HUES48 (cell line): ENCODE data around the gene RNF41.
A peak's percentile ranks its signal among the peaks of the same experiment; 100 is the strongest.

Experiments
- H3K27ac ChIP-seq: one replicate; pipeline ENCODE4 v1.7.0; 2013; ENCODE audit warnings: low read depth, low read length, inconsistent platforms
- H3K27me3 ChIP-seq: 2 replicates; pipeline ENCODE4 v1.6.1; 2013; ENCODE audit warnings: mild to moderate bottlenecking, low read length; ENCODE audit not compliant: control insufficient read depth, insufficient read depth
- H3K36me3 ChIP-seq: 2 replicates; pipeline ENCODE4 v1.6.1; 2013; ENCODE audit warnings: low read length; ENCODE audit not compliant: control insufficient read depth, insufficient read depth
- H3K4me1 ChIP-seq: 2 replicates; pipeline ENCODE4 v1.6.1; 2013; ENCODE audit warnings: mild to moderate bottlenecking, low read length; ENCODE audit not compliant: control insufficient read depth, insufficient read depth
- H3K4me3 ChIP-seq: 2 replicates; pipeline ENCODE4 v1.5.1; 2013; ENCODE audit warnings: mild to moderate bottlenecking, low read depth, low read length
- H3K9ac ChIP-seq: 2 replicates; pipeline ENCODE4 v1.6.1; 2013; ENCODE audit warnings: mild to moderate bottlenecking, low read depth, low read length, moderate library complexity
- H3K9me3 ChIP-seq: 2 replicates; pipeline ENCODE4 v1.6.1; 2013; ENCODE audit warnings: low read length; ENCODE audit not compliant: control insufficient read depth, insufficient read depth

RNF41 gene

DNA sequence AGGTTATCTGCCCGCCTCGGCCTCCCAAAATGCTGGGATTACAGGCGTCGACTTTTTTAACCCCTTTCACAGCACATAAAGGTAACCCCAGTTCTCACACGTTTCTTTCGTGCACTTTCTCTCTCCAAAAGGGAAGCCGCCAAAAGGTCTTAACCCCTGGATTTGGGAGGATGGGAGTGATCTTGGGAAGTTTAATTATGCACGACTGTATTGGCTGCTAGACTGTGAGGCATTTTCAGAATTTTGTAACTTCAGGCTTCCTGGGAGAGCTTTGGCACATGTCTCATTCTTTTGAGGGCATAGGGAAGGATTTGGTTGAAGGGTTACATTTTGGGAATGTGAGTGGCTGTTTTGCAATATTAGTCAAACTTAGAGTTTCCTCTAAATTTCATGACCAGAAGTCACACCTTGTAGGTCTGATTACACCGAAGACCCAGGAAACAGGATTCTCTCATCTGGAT is 31.0 kb downstream of the RNF41 start:
- Histone ChIP-seq H3K27me3 (no peaks in the 10 kb centered on the region), H3K4me3 (peak overlapping the region; percentile 99), H3K36me3 (peaks cover 15% of the 10 kb centered on the region), H3K27ac (no peak overlapping the region), H3K9me3 (no peaks in the 10 kb centered on the region), H3K4me1 (peaks cover 14% of the 10 kb centered on the region), H3K9ac (peak overlapping the region; percentile 19; the same call in 1 of the 2 replicates)

DNA sequence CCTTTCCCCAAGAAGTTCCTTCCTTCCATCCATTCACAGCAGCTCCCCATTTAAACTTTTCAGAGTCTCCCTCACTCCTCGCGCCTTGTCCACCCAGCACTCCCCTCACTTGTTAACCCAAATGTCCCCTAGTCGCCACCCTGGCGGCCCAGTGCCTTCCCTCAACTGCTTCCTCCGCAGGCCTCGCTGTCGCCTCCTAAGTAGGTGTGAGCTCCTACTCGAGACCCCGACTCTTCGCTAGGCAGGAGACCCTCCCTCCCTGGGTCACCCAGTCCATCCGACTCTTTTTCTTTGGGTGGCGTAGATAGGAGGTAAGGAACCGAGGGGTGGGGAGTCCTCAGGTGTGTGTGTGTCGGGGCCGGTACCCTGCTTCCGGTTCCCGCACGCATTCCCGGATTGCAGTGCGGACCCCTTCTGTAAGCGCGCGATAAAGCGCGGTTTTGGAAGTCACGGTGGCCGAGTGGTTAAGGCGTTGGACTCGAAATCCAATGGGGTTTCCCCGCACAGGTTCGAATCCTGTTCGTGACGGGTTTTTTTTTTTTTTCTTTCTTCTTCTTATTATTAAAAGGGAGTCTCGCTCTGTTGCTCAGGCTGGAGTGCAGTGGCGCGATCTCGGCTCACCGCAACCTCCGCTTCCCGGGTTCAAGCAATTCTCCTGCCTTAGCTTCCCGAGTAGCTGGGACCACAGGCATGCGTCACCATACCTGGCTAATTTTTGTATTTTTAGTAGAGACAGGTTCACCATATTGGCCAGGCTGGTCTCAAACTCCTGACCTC is 31.6 kb downstream of the RNF41 start:
- H3K27ac ChIP-seq, result peak overlapping the region; percentile 88
- peak overlapping the region; percentile 85 for H3K9ac ChIP-seq
- peaks cover 20% of the 10 kb centered on the region for H3K36me3 ChIP-seq
- no peaks in the 10 kb centered on the region for H3K9me3 ChIP-seq
- H3K27me3 ChIP-seq, result no peaks in the 10 kb centered on the region
- H3K4me3 ChIP-seq, result peak overlapping the region; percentile 99
- H3K4me1 ChIP-seq, result peaks cover 14% of the 10 kb centered on the region

- peak within 1 kb of the TSS; percentile 97 for H3K27ac ChIP-seq
- peaks cover 14% of the 10 kb centered on the region for H3K4me1 ChIP-seq
- H3K9ac ChIP-seq, result peak within 1 kb of the TSS; percentile 89
- no peaks in the 10 kb centered on the region for H3K27me3 ChIP-seq
- peak within 1 kb of the TSS; percentile 99 for H3K4me3 ChIP-seq
- peaks cover 28% of the 10 kb centered on the region for H3K36me3 ChIP-seq
- H3K9me3 ChIP-seq, result no peaks in the 10 kb centered on the region
These were observed 32.4 kb downstream of the RNF41 start, which contains the start of gene SMARCC2 for GRCh38 chr12:56189099-56189917. SMARCC2 (minus strand) TSS chr12:56189483; CDS start chr12:56189461, 22 bp downstream.

GRCh38 chr12:56188778-56189098 is 33.0 kb downstream of the RNF41 start:
- Histone ChIP-seq H3K27me3 (no peaks in the 10 kb centered on the region), H3K9me3 (no peaks in the 10 kb centered on the region), H3K36me3 (peaks cover 34% of the 10 kb centered on the region), H3K27ac (peak overlapping the region; percentile 97), H3K9ac (peak overlapping the region; percentile 89), H3K4me1 (peaks cover 14% of the 10 kb centered on the region), H3K4me3 (peak overlapping the region; percentile 86)

DNA sequence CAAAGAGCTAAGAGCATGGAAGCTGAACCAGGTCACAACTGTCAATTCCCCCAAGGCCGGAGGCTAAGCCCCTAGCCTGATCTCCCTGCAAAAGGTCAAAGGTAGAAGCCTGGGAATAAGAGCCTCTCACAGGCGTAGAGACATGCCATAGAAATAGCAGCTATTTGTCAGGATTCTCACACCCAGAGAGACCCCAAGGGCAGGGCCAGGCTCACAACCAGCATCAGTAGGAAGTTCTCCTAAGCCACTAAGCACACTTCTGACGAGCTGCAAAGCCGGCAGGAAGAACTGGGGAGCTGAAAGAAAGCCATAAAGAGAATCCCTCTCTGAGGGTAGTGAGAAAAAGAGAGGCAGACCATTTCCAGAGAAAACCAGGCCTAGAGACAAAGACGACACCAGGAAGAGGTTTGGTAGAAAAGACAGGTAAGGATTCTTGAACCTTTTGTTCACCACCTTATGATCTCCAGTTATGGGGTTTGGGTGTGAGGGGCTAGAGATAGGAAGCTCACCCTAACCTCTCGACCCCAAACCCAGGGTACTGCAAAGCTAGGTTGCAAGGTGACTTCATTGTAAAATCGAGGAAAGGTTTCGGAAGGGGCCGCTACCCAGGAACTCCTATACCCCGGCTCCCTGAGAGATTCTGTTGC is 33.5 kb downstream of the RNF41 start:
- no peaks in the 10 kb centered on the region for H3K9me3 ChIP-seq
- peak overlapping the region; percentile 89 for H3K9ac ChIP-seq
- peak overlapping the region; percentile 97 for H3K27ac ChIP-seq
- H3K36me3 ChIP-seq, result peaks cover 39% of the 10 kb centered on the region
- H3K4me1 ChIP-seq, result peaks cover 14% of the 10 kb centered on the region
- peak overlapping the region; percentile 86 for H3K4me3 ChIP-seq
- H3K27me3 ChIP-seq, result no peaks in the 10 kb centered on the region

- Histone ChIP-seq H3K36me3 (peaks cover 48% of the 10 kb centered on the region), H3K27ac (no peak overlapping the region), H3K9ac (no peak overlapping the region), H3K9me3 (no peaks in the 10 kb centered on the region), H3K27me3 (no peaks in the 10 kb centered on the region), H3K4me3 (no peak overlapping the region), H3K4me1 (peaks cover 14% of the 10 kb centered on the region)
These were observed 34.8 kb downstream of the RNF41 start for GRCh38 chr12:56186957-56187356.

DNA sequence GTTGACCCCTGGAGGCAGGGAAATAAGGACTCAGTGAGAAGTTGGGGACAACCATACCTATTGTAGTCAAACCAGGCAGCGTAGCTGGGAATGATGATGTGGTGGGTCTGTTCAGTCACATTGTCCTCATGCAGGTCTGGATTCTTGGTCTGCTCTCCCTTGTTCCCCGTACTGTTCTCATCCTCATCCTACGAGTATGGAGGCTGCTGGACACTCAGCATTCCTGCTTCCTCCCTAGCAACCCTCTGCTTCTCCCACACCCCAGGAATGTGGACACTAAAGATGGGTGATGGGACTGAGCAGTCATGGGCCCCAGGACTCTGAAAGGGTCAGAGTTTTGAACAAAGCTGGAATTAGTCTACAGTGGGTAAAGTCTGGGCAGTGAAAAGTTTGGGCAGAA is 43.4 kb downstream of the RNF41 start:
- no peaks in the 10 kb centered on the region for H3K9me3 ChIP-seq
- no peaks in the 10 kb centered on the region for H3K4me1 ChIP-seq
- H3K36me3 ChIP-seq, result peaks cover 84% of the 10 kb centered on the region
- no peak overlapping the region for H3K9ac ChIP-seq
- no peak overlapping the region for H3K4me3 ChIP-seq
- H3K27me3 ChIP-seq, result no peaks in the 10 kb centered on the region
- H3K27ac ChIP-seq, result no peak overlapping the region

- Histone ChIP-seq H3K36me3 (peaks cover 92% of the 10 kb centered on the region), H3K27me3 (no peaks in the 10 kb centered on the region), H3K9ac (no peak overlapping the region), H3K27ac (no peak overlapping the region), H3K4me3 (no peak overlapping the region), H3K9me3 (no peaks in the 10 kb centered on the region), H3K4me1 (no peaks in the 10 kb centered on the region)
These were observed 48.9 kb downstream of the RNF41 start for GRCh38 chr12:56172839-56173238.

- Histone ChIP-seq H3K36me3 (peaks cover 97% of the 10 kb centered on the region), H3K9ac (no peak overlapping the region), H3K27me3 (no peaks in the 10 kb centered on the region), H3K27ac (no peak overlapping the region), H3K4me1 (no peaks in the 10 kb centered on the region), H3K9me3 (no peaks in the 10 kb centered on the region), H3K4me3 (no peak overlapping the region)
These were observed 52.4 kb downstream of the RNF41 start for GRCh38 chr12:56169229-56169759.

DNA sequence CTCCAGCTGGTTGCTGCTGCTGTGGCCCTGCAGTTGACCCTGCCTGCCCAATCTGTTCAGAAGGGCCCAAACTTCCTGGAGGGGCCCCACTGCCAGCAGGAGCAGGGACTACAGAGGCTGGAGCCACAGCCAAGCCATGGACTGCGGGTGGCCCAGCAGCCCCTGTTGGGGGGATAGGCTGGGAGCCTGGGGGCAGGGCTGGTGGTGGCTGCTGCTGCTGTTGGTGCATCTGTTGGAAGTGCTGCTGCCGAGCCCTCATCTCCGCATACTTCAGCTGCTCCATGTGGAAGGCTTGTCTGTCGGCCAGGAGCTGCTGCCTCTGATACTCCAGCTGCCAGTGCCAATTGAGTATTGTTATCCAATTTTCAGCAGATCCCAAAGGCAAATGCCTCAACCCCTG is 56.4 kb downstream of the RNF41 start:
- no peak overlapping the region for H3K9ac ChIP-seq
- no peaks in the 10 kb centered on the region for H3K27me3 ChIP-seq
- no peaks in the 10 kb centered on the region for H3K9me3 ChIP-seq
- H3K4me1 ChIP-seq, result peaks cover 23% of the 10 kb centered on the region
- H3K4me3 ChIP-seq, result no peak overlapping the region
- no peak overlapping the region for H3K27ac ChIP-seq
- H3K36me3 ChIP-seq, result peaks cover 97% of the 10 kb centered on the region
